Dedifferentiated amniotic fluid mesenchymal stem cell (primary cell): ENCODE data around the gene SLC35G2.
A peak's percentile ranks its signal among the peaks of the same experiment; 100 is the strongest.
"Not testable (repeated sequence)": the region's sequence is repeated elsewhere in the genome, so short reads cannot be mapped to it uniquely, and the experiment has no call there.

Experiments
- DNase-seq: peaks from one replicate; pipeline ENCODE4 v3.0.0-alpha.2; 2016; ENCODE audit errors: extremely low spot score

The SLC35G2 gene

DNA sequence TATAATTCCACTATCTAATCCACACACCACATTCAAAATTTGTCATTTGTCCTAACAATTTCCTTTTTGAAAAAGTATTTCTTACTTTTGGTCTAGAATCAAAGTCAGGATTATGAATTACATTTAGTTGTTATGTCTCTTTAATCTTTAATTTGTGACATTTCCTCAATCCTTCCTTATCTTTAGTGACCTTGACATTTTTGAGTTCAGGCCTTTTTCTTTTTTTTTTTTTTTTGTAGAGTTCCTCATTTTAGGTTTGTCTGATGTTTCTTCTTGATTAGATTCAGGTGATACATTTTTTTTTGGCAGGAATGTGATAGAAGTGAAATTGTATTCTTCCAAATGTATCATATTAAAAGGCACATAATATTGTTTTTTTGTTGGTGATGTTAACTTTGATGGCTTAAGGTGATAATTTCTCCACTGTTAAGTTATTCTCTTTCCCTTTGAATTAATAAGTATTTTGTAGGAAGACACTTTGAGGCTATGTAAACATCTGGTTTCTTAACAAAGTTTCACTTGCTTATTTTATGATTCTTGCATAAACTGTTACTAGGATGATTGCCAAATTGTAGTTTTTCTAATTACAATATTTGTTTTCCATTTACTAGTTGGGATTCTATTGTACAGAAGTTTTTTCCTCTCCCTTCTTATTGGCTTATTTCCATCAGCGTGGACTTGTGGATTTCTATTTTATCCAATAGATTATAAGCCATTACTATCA lies 16.3 kb downstream of the SLC35G2 start:
- DNase-seq = no peak

DNA sequence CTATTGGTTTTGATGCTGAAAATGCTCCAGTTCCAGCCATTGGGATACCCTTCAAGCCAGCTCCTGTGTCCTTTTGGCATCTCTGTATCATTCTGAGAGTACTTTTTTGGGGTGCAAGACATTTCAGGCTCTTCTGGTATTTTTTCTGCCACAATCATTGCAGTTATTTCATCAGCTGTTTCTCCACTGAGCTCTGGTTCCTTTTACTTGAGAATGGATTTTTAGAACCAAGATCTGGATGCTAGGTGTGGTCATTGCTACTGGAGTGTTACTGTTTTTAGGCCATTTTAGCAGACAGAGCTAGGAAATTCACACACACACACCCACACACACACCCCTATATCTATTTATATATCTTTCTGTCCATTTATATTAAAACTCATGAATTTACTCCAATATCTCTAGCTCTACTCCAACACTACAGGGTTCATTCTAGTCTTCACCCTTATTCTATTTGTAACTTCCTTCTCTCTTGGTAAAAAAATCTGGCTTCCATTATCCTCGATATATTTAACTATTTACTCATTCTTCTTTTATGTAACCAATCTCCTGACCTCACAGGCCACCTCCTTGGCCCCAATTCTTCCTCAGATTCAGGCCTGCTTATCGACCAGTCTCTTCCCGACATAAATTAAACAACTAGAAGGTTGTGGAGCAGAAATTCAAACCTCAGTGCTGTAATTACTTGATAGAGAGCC lies 17.0 kb downstream of the SLC35G2 start:
- peak; percentile 32 for DNase-seq

GRCh38 chr3:136836511-136837156 lies 17.7 kb downstream of the SLC35G2 start:
- no peak for DNase-seq

GRCh38 chr3:136838641-136839555 lies 20.0 kb downstream of the SLC35G2 start:
- no peak for DNase-seq

DNA sequence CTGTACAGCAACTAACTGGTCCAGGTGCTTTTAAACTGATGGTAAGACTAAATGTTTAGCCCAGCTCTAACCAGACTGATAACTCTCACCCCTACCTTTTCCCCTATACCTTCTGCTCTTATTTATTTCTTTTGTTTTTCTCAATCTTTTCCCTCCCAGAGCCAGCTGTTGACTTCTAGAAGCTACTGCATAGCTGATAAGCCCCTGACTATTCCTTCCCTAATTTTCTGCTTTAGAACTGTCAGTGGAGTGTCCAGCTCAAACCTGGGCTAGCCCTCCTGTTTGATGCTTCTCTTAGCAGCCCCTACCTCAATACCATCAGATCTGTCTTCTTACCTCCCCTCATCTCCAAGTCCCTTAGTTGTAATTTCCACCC lies 20.6 kb downstream of the SLC35G2 start:
- DNase-seq = no peak

DNA sequence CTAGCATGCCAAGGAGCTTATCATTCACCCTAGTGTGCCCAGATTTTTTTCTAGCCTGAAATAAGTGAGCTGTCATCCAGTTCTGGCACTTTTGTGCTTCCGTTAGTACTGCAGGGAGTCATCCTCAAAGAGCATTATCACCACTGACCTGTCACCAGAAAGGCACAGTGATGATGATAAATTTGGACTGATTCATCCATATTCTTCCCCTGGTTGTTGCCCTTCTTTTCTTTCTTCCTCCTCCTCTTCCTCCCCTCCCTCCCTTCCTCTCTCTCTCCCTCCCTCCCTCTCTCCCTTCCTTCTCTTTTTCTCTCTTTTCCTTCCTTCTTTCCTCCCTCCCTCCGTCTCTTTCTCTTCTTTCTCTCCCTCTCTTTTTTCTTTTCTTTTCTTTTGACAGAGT lies 21.3 kb downstream of the SLC35G2 start:
- DNase-seq = no peak

GRCh38 chr3:136842294-136842693 lies 23.4 kb downstream of the SLC35G2 start:
- no peak for DNase-seq

DNA sequence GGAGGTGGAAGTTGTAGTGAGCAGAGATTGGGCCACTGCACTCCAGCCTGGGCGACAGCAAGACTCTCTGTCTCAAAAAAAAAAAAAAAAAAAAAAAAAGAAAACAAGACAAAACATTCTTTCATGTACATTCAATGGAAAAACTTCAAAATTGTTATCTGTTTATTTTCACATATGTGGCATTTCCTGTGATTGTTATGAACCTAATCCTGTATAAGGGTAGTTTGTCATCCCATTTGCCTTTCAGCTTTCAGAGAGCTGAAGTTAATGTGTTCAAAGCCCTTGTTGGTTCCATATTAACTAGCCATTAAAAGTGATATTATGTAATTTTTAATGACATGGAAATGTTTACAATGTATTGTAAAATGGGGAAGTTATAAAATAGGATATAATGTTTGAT lies 25.8 kb downstream of the SLC35G2 start:
- no peak for DNase-seq

DNA sequence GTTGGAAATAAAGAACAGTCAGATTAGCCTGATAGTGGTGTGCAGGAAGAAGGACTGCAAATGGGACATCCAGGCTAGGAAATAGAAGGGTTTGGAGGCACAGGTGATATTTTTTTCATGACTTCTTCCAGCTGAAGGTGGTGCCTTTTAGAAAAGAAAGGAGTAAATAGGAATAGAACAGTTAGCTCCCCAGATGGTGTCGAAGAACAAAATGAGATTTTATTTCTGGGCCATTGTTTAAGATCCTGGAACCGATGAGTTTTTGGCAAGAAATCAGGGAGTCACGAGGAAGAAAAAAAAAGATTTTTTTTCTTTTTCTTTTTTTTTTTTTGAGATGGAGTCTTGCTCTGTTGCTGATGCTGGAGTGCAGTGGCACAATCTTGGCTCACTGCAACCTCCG lies 33.3 kb downstream of the SLC35G2 start:
- DNase-seq = no peak

GRCh38 chr3:136856665-136857064 lies 37.7 kb downstream of the SLC35G2 start:
- DNase-seq = no peak

- no peak for DNase-seq
These were observed 39.5 kb downstream of the SLC35G2 start for GRCh38 chr3:136858381-136858780.

DNA sequence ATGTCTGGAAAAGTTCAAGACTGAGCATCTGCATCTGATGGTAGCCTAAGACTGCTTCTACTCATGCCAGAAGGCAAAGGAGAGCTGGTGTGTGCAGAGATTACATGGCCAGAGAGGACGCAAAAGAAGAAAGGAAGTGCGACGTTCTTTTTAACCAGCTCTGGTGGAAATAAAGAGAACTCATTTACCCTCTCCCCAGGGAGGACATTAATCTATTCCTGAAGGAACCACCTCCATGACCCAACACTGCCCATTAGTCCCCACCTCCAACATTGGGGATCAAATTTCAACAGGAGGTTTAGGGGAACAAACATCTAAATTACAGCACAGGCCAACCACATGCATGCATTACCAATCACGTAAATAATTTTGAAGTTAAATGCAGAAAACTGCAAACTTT lies 41.6 kb downstream of the SLC35G2 start:
- DNase-seq = no peak

DNA sequence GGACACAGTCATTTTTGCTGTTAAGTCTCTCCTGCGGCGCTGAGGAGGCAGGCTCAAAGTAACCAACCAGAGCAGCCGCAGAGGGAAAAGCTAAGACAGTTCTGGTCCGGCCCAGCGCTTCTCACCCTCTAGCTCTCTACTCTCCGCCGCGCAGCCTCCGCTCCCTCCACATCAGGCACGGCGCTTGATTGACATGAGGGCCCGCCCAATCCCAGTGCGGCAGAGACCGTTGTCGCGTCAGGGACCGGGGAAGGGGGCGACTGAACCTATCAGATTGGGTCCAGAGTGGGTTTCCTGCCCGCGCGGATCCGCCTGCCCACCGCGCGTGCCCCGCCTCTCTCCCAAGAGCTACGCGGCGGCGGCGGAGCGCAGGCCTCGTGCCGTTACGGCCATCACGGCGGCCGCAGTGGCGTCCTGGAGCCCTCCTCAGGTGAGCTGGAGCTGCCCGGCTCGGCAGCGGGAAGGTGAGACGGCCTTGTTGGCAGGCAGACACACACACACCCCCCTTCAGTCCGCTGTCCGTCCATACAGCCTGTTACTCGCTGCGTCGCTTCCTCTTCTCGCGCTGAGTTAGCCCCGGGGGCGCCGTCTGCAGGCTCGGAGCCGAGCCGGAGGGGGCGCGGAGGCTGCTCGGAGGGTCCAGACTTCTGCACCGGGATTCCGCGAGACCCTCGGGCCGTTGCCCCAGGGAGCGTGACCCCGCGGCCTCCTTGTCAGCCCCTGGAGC lies 43.1 kb downstream of the SLC35G2 start, which contains the start of gene NCK1:
Gene NCK1, plus strand, starts transcription at position 319 of the 727 bp plus-strand sequence. CDS start 65,794 bp downstream, outside the sequence.
- DNase-seq = peak; percentile 99

DNA sequence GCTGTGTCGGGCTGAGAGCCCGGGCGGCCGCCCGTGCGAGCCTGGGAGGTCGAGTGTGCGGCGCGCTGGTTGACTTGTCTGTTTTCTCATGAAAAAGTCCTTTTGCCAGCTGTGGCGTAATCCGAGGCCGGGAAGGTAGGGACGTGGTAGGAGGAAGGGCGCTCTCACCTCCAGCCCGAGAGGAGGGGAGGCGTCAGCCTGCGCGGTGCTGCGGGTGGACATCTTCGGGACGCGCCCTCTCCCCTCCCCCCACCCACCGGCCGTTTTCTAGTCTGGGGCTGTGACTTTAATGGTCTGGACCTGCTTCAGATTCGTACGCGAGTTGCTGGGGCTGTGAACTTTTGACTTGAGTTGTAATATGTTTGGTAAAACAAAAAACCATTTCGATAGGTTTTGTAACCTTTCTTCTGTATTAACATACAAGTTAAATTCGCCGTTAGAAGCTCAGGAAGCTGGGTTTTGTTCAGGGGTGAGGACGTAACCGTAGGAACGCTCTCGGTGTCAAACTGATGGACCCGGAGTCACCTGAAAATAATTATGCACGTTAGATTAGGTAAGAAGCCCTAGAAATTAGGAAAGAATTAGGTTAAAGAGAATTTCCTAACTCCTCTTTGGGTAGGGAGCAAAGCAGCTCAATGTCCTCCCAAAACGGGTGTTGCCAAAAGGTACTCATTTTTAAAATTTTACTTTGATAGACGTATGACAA lies 43.8 kb downstream of the SLC35G2 start:
- peak; percentile 31 for DNase-seq

DNA sequence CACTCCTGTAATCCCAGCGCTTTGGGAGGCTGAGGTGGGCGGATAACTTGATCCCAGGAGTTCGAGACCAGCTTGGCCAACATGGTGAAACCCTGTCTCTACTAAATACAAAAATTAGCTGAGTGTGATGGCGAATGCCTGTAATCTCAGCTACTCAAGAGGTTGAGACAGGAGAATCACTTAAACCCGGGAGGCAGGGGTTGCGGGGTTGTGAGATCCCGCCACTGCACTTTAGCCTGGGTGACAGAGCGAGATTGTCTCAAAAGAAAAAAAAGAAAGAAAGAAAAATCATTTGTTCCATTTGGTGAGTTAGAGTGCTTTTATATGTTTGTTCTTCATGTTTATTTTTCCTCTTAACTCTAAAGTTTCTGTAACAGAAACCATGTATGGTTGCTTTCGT lies 50.4 kb downstream of the SLC35G2 start:
- no peak for DNase-seq

DNA sequence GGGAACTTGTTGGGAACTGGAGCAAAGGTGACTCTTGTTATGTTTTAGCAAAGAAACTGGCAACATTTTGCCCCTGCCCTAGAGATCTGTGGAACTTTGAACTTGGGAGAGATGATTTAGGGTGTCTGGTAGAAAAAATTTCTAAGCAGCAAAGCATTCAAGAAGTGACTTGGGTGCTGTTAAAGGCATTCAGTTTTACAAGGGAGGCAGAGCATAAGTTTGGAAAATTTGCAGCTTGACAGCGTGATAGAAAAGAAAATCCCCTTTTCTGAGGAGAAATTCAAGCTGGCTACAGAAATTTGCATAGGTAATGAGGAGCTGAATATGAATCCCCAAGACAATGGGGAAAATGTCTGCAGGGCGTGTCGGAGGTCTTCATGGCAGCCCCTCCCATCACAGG lies 53.3 kb downstream of the SLC35G2 start:
- not testable (repeated sequence) for DNase-seq

DNA sequence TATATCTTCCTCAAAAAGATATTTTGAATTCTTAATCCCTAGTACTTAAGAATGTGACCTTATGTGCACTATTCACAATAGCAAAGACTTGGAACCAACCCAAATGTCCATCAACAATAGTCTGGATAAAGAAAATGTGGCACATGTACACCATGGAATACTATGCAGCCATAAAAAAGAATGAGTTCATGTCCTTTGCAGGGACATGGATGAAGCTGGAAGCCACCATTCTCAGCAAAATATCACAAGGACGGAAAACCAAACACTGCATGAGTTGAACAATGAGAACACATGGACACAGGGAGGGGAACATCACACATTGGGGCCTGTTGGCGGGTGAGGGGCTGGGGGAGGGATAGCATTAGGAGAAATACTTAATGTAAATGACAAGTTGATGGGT lies 60.6 kb downstream of the SLC35G2 start:
- not testable (repeated sequence) for DNase-seq

- no peak for DNase-seq
These were observed 63.6 kb downstream of the SLC35G2 start for GRCh38 chr3:136882571-136882970.

DNA sequence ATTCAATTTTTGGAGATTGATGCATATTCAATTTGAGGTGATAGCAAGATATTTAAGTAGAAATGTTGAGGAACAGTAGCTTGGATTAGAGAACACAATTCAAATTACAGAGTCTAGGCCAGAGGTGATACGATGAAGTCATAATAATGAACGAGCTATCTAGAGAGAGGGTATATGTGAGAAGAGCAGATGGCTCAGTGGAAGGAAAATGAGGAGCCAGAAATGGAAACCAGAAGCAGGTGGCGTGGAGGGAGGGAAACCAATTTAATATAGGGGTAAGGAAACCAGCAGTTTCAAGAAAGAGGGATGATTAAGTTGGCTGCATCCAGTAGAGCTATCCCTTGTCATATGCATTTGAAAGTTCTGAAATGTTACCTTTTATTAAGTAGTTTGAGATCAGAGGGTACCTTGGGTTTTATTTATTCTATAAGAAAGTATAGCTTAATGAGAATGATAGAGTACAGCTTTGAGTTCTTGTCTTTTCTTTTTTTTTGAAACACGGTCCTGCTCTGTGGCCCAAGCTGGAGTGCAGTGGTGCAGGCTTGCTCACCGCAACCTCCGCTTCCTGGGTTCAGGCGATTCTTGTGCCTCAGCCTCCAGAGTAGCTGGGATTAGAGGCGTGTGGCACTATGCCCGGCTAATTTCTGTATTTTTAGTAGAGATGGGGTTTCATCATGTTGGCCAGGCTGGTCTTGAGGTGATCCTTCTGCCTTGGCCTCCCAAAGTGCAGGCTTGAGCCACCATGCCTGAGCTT lies 65.2 kb downstream of the SLC35G2 start:
- DNase-seq = no peak
